GF-D8 (cell line): ENCODE measurements around the gene NRF1.

Experiments used
- DNase-seq: peaks from one replicate; lab custom pipeline; 2025; lab: John Stamatoyannopoulos, UW

The NRF1 gene

DNA sequence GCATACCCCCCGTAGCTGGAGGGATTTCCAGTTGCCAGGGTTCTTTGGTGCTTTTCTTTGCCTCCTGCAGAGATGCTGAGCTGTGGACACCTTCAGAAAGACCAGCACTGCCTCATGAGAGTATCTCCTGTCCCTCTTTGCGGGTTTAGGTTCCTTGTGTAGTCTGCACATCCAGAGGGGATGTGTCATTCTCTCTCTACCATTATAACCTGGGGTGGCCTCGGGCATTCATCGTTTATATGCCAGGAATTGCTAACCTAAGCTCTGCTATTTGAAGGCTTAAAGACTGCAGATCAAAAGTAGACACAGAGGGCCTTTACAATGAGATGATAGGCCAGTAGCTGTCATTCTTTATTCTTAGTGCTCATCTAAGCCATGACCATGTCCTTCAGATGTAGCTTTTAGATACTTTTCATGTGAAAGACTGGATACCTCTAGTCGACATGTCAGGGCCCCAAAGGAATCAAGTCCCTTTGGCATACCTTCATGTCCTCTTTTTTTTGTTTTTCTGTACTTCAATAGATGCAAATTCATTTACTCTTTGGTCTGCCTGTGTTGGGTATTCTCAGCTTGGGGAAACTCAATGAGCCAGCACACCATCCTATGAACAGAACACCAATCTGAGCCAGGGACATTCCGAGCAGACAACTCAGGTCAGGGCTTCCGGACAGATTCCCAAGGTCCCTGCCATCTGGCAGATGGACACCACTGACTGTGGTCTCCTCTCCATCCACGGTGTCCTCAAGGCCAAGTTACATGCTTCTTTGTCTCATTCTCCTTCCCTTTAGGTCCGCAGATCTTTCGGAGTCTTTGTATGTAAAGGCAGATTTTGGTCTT is 129.3 kb downstream of the NRF1 start:
- no peak for DNase-seq

DNA sequence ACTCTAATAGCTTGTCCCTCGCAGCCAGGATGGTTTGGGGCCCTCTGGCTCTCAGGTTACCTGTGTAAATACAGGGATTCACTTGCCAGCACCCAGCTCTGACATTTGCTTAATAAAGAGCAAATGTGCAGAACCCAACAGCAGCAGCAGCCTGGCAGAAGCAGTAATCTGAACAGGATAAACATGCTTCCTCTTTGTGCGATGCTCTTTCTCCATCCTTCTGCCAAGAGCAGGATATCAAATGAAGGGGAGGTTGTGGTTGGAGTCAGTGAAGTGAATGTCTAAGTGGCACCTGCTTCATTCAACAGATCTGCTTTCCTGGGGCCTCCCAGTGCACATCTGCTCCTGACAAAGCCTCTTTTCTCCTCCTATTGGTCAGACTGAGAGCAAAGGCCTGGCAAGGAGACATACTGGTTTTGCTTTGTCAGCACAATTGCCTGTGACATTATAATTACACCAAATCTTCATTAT is 130.3 kb downstream of the NRF1 start:
- peak; percentile 32 for DNase-seq

DNA sequence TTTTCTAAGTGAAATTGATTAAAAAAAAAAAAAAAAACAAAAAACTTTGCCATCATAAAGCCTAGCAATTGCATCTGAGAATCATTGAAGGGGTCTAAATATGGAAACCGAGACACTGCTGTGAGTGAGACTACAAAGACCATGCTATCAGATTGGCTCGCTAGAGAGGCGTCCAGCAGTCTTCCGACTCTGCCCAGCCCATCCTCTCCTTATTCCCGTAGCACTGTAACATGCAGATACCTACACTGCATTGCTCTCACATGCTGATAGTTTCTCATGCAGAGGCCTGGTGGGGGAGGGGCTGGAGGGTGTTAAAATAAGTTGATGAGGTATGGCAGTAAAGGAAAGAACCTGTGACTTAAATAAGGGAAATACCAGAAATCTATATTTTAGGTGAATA is 130.7 kb downstream of the NRF1 start:
- no peak for DNase-seq

DNA sequence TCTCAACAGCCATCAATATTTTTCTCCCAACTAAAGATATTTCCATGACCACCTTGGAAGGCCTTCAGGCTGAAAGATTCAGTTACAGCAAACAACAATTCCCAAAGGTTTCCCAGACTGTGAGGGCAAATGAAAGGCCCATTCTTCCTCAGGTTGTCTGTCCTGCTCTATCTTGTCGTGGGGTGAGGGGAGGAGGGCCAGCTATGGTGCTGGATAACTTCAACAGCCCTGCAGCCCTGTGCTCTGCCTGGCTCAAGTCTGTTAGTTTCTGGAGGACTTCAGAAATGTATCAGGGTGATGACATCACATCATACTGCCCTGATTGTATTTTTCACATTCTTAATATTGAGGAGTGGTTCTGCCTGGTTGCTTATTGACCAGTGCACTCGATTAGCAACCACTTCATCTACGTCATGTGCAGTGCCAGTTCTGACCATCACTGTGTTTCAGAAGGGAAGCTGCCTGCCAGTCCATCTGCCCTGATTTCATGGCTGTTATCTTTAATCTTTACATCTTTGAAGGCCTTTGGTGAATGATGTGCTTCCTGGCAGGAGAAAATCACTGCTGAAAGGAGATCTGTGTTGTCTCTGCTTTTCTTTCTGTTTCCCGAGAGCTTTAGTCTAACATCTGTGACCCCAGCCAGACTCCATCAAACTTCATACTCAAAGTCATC is 135.5 kb downstream of the NRF1 start:
- DNase-seq, result no peak

DNA sequence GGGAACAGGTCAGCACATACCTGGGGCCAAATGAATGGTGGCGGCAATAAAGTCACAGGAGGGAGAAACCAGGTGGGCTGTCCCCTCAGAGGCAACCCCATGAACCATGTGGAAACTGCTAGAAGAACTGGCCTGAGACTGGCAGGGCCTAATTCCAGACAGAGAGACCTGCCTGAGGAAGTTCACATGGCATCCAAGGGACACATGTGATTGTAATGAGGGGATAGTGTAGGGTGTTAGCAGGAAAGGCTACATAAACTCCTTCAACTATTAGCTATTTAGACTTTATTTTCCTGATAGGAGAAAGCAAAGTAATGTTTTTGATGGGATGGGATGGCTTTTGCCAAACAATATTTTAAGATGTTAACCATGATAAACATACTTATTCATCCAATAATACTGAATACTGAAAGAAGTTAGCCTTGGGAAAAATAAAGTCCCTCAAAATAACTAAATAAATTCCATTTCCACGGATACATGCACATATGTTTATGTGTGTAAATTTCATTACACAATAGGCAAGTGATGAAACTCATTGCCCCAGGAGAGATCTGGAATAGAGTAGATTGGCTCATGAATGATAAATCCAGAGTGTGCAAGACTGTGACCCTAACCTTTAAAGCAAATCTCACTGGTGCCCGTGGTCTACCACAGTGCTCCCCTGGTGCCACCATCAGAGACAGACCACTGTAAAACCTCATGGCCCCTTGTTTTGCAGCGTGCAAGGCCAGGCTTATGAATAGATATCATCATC is 137.0 kb downstream of the NRF1 start:
- no peak for DNase-seq

DNA sequence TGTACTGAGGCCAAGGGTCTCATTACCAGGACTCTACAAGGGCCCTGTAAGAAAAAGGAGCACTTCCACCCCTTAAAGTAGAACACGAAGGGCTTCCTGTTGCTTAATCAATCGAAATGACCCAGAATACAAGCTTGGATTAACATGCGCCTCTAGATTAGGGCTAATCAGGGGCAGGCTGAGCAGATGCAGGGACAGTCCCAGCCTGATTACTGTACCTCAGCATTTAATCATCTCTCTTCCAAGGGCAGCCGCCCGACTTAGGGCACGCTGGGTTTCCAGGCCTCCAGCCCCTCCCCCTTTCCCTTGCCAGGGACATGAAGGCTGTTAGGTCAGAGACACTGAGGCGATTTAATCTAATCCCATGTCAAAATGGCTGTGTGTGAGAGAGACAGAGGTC is 138.6 kb downstream of the NRF1 start:
- DNase-seq, result no peak

DNA sequence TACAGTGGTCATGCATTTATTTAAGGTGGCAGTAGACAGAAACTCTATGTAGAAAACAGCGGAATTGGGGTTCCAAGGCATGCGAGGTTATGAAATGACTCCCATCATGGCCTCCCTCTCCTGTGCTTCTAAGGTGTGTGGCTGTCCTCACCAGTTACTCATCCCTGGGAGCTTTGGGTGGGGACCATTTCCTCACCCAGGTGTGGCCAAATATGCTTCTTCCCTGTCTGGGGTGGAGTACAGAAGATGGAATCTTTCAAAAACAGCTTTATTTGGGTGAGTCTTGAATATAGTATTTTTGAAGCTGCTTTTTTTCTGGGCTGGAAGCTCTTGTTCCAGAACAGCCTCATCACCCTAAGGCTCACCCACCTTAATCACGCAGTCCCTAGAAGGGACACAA is 139.0 kb downstream of the NRF1 start:
- no peak for DNase-seq

DNA sequence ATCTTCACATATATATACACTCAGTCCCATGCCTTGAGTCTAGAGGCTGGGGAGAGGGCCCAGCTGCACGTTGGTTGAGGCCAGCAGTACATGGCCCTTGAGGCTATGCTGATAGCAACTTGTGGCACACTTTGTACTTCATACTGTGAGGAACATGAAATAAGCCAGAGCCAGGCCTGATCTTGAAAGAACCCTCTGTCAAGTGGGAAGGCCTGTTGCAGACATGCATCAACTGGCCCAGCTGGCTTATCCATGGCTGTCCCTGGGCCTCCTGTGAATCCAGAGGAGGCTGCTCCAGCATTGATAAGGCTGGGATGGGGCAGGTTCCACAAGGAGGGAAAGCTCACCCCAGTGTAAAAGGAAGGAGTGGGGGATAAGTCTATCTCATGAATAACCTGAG is 140.4 kb downstream of the NRF1 start:
- DNase-seq, result no peak

DNA sequence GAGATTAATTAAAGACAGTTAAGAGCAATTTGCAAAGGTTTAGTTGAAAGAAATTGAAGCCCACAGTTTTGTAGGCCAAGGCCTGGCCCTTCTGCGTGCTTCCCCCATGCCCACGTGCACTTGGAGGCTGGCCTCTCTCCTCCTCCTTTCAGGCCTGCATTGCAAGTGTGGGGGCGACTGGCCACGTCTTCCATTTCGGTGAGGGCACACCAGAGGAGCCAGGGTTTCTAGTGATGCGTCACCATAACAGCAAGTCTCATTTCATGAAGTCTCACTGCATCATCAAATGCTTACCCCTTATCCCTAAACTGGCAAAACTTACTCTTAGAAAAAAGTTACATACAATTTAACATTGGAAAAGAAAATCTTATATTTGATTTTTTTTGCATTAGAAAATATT is 141.2 kb downstream of the NRF1 start:
- no peak for DNase-seq

DNA sequence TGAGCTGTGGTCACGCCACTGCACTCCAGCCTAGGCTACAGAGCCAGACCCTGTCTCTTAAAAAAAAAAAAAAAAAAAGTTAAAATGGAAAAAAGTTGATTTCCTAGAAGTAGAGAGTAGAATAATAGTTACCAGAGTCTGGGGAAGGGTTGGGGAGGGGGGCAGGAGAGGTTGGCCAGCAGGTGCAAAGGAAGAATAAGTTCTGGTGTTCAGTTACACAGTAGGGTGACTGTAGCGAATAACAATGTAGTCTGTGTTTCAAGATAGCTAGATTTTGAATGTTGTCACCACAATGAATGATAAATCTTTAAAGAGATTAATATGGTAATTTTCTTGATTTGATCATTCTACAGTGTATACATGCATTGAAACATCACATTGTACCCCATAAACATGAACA is 142.9 kb downstream of the NRF1 start:
- no peak for DNase-seq

DNA sequence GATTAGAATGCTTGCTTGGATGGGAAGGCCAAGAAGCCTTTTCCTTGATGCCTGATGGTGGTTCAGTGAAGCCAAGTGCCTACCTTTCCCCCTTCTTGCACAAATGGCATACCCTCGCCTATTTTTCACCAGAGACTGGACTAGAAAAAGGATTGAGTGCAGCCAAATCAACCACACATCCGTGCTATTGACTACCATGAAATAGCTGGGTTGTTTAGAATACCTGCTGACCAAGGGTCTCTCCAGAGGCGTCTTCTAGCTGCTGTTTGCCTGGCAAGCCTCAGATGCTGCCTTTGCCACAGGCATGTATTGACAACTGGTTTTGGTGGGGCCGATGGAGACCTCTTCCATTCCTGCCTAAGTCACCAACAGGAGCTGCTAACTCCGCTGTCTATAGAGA is 146.5 kb downstream of the NRF1 start:
- no peak for DNase-seq

DNA sequence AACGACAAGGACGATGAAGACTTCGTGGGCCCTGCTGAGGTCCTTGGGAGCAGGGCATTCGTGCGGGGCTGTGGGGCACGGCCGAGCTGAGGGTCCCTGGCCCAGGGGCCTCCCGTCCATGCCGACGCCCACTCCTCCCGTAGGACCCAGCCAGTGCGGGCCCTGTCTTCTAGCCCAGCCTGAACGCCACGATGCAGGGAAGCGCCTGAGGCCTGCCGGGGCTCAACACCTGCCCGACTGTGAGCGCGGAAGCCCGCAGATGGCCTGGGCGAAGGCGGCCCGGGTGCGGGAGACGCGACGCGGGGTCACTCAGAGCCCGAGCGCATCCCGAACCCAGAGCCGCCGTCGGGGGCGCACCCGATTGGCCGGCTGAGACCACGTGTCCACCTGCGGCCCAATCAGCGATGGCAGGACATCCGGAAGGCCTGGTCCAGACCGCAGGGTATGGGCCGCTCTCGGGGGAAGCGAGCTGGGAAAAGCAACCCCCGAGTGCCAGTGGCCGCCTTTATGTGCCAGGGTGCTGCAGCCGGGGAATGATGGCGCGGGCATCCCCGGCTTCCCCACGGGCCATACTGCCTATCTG is 151.0 kb downstream of the NRF1 start:
- no peak for DNase-seq

DNA sequence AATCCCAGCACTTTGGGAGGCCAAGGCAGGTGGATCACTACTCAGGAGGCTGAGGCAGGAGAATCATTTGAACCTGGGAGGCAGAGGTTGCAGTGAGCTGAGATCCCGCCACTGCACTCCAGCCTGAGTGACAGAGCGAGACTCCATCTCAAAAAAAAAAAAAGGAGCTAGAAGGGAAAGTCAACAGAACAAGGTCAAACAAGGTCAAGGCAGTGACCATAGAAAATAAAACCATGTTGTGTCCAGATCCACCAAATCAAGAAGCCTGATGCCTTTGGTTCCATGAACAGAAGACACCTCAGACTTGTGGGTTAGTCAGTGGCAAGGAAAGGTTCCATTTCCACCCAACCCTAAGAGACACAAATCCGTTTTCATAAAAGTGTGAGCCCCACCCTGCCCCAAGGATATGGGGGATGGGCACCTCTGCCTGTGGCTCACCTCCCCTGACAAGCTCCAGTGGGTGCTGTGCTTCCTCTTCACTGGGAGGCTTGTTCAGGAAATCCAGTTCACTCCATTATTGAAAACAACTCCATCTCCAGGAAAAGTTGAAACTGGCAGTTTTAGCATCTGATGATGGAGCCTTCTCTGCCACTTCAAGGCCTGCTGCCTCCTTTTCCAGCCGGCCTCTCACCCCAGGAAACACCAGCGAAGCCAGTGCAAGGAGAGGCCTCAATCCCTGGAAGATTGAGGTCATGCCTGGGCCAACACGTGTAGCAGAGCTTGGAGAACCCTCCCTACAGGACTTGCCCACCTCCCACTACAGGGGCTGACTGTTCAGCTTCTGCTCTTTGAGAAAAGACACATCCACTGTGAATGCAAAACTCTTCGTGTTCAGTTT is 152.9 kb downstream of the NRF1 start:
- no peak for DNase-seq

DNA sequence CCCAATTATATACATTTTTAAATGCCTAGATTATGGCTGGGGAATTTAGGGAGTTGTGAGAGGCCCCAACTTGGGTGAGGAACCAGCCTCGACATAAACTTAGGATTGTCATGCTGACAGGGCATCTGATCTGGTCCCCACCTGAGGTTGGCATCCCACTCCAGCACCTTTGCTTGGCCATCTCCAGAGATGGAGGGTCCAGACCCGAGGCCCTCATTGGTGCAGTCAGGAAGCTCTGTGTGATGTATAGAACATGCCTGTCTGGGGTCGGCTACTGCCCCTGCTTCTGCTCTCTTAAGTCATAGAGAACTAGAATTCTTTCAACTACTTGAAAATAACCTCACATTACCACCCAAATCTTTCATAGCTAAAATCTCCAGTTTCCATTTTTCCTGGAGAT is 153.8 kb downstream of the NRF1 start:
- no peak for DNase-seq

DNA sequence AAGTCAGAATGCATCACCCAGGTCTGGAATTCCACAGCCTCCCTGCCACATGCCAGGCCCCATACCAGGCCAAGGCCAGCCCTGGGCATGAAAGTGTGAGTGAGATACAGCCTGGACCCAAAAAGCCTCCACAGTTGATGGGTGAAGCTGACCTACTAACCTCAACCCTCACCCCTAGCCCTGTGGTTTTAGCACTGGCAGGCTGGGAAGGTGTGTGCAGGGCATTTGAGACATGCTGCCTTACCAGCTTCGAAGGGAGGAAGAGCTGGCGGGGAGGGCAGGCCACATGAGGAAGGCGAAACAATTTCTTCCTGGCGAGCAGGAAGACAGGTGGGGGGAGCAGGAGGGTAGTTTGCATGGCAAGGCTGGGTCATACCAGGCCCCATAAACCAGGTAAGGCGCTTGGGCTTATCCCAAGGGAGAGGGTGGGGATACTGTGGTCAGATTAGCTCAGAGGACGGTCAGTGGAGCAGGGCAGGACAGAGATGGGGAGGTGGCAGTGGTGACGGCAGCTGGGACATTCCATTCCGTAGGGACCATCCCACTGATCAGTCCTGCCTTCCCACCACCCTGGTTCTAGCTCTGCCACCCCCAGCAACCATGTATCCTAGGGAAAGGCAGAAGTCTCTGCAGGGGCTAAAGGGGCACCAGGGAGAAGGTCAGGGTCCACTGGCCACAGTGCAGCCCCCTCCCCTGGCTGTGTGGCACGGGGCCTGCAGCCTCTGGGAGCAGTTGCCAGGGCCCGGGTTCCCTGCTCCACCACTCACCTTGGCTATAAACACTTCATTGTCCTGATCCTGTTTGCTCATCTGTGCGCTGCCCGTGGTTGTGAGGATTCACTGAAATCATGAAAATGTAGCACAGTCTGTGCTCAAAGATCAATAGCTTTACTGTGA is 155.8 kb downstream of the NRF1 start:
- no peak for DNase-seq

DNA sequence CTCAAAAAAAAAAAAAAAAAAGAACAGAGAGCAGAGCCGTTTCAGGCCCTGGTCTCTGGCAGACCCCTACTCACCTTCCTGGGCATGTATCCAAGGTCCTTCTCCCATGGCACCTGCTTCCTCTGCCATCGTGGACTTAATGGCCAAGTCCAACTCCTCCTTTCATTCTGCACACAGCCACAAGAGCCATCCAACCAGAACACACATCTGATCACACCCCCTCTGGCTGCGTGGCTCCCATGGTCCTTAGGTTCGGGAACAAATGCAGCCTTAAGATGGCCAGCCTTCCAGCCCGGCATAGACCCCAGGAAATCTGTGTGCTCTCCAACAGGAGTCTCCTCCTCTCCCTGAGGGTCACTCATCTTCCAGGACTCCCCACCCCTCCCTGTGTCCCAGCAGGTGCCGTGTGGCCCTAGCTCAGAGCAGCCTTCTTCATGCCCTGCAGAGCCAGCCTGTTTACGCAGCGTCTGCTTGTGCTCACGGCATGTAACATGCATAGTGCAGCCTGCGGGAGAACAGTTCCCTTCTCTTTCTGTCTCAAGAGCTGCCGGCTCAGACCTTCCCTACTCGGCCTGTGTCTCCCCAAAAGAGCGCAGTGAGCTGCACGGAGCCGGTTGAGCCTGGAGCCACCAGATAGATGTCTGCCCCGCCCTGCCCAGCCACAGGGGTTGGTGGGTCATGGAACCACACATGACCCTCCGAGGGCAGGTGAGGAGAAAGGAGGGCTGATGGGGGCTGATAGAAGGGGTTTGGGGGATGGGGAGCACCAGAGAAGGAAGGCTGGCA is 157.3 kb downstream of the NRF1 start:
- no peak for DNase-seq

DNA sequence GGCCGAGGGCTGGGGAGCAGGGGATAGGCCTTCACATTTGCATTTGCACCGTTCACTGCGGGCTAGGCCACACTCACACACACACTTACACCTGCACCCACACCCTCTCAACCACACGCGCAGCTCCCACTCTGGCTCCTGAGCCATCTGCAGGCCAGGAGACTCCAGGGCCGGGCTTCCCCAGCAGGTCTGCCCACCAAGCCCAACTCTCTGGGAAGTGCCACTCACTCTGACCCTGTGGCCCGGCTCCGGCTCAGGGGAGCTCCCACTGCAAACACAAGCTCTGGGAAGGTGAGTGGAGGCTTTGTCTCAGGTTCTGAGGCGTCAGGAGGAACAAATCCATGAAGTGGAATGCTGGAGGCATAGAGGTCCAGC is 157.9 kb downstream of the NRF1 start:
- DNase-seq, result no peak

DNA sequence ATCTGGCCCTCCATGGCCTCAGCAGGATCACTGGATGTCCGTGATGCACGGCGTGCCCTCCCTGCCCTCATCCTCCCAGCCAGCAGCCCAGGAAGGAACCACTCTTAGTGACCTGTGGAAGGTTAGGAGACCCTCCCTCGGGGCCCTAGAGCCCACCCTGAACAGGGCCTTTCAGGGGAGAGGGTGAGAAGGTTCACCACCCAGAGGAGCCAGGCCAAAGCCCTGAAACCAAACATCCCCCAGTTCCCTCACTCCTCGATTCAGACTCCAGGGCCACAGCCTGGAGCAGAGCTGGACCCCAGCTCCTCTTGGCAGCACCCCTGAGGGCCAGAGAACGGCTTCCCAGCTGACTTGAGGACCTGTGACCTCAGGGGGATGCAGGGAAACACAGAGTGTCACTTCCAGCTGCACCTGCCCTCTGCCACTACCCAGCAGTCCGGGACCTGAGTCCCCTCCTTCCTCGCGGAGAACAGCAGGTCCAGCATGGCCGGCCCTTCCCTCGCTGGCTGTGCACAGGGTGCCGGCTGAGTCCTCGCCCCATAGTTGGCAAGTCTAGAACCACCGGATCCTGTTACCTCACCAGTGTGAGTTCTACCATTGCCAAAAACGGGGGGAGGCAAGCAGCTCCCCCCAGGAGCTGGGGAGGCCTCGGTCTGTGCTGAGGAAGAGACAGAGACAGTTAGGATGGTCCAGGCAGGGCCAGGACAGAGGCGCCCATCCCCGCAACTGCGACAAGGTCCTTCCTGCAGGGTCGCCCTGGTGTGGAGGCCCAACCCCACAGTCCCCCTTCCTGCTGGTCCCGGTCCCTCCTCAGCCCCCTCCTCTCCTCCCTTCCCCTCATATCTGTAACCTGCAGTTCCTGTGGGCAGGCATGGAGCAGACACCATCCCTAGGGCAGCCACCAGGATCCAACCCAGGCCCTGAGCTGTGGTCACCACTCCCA is 158.6 kb downstream of the NRF1 start:
- no peak for DNase-seq
